GM18873 (cell line): ENCODE measurements around the gene DNAJC15.
"Not testable (repeated sequence)": the region's sequence is repeated elsewhere in the genome, so short reads cannot be mapped to it uniquely, and the experiment has no call there.

ENCODE experiments used
- ATAC-seq: cut with Tn5 transposase; IDR thresholded peaks from one replicate; pipeline ENCODE4 v1.9.1; 2021; ENCODE audit warnings: mild to moderate bottlenecking, moderate library complexity, moderate number of reproducible peaks; ENCODE audit not compliant: unreplicated experiment, low FRiP score

DNAJC15 gene

GRCh38 chr13:43023289-43023963 is at the start of gene DNAJC15:
Gene DNAJC15, plus strand, starts transcription at chr13:43023586. Its CDS starts 41 bp downstream, at chr13:43023627.
- ATAC-seq: peak; percentile 73

- ATAC-seq: no peak
These were observed 47.3 kb upstream of the DNAJC15 start for GRCh38 chr13:42976066-42976465.

GRCh38 chr13:42977219-42977659 is 46.1 kb upstream of the DNAJC15 start:
- ATAC-seq: no peak

GRCh38 chr13:42981317-42981716 is 42.1 kb upstream of the DNAJC15 start:
- no peak for ATAC-seq

GRCh38 chr13:42981853-42982252 is 41.5 kb upstream of the DNAJC15 start:
- ATAC-seq: no peak

GRCh38 chr13:42984026-42984425 is 39.4 kb upstream of the DNAJC15 start:
- no peak for ATAC-seq

GRCh38 chr13:42984691-42985090 is 38.7 kb upstream of the DNAJC15 start:
- ATAC-seq: no peak

- ATAC-seq: no peak
These were observed 37.8 kb upstream of the DNAJC15 start for GRCh38 chr13:42985312-42986175.

GRCh38 chr13:42986176-42986574 is 37.2 kb upstream of the DNAJC15 start:
- ATAC-seq: no peak

GRCh38 chr13:42990291-42991232 is 32.8 kb upstream of the DNAJC15 start:
- no peak for ATAC-seq

- not testable (repeated sequence) for ATAC-seq
These were observed 32.0 kb upstream of the DNAJC15 start for GRCh38 chr13:42991233-42991897.

GRCh38 chr13:42991898-42992763 is 31.3 kb upstream of the DNAJC15 start, which contains the start of gene EPSTI1:
Gene EPSTI1, minus strand, starts transcription at chr13:42992241. Its CDS starts 76 bp downstream, at chr13:42992165.
- peak; percentile 73 for ATAC-seq

GRCh38 chr13:42992764-42993122 is 30.6 kb upstream of the DNAJC15 start:
- peak; percentile 5 for ATAC-seq

- no peak for ATAC-seq
These were observed 28.5 kb upstream of the DNAJC15 start for GRCh38 chr13:42994878-42995277.

GRCh38 chr13:42996584-42996983 is 26.8 kb upstream of the DNAJC15 start:
- ATAC-seq: no peak

GRCh38 chr13:42997381-42997780 is 26.0 kb upstream of the DNAJC15 start:
- peak; percentile 61 for ATAC-seq

- no peak for ATAC-seq
These were observed 23.9 kb upstream of the DNAJC15 start for GRCh38 chr13:42999491-42999890.

GRCh38 chr13:43000676-43001075 is 22.7 kb upstream of the DNAJC15 start:
- ATAC-seq: no peak

GRCh38 chr13:43002021-43002420 is 21.4 kb upstream of the DNAJC15 start:
- ATAC-seq: no peak
